Stimulated activated CD4-positive, alpha-beta T cell treated with anti-CD3 and anti-CD28 coated beads, Interleukin-15, amount 100 ng/mL, for 24 hours (primary cell): ENCODE results near the gene SPCS2.
"Not testable (repeated sequence)": the region's sequence is repeated elsewhere in the genome, so short reads cannot be mapped to it uniquely, and the experiment has no call there.

Source experiments
- DNase-seq: peaks from one replicate; pipeline ENCODE4 v3.0.0-alpha.2; 2020

The SPCS2 gene

GRCh38 chr11:75004215-75004614 lies 55.1 kb downstream of the SPCS2 start:
- DNase-seq, result no peak

GRCh38 chr11:75011357-75011756 lies 62.3 kb downstream of the SPCS2 start:
- no peak for DNase-seq

GRCh38 chr11:75011872-75012271 lies 62.8 kb downstream of the SPCS2 start:
- no peak for DNase-seq

GRCh38 chr11:75013051-75013450 lies 64.0 kb downstream of the SPCS2 start:
- no peak for DNase-seq

GRCh38 chr11:75014129-75014528 lies 65.1 kb downstream of the SPCS2 start:
- DNase-seq, result no peak

GRCh38 chr11:75019200-75019599 lies 70.1 kb downstream of the SPCS2 start:
- not testable (repeated sequence) for DNase-seq

- not testable (repeated sequence) for DNase-seq
Measured at GRCh38 chr11:75020328-75020727, 71.3 kb downstream of the SPCS2 start.

- DNase-seq, result no peak
Measured at GRCh38 chr11:75022296-75022695, 73.2 kb downstream of the SPCS2 start.

GRCh38 chr11:75022759-75023396 lies 73.8 kb downstream of the SPCS2 start:
- peak; percentile 83 for DNase-seq

GRCh38 chr11:75023446-75024067 lies 74.5 kb downstream of the SPCS2 start:
- no peak for DNase-seq

GRCh38 chr11:75024068-75024449 lies 75.0 kb downstream of the SPCS2 start:
- DNase-seq, result no peak

- no peak for DNase-seq
Measured at GRCh38 chr11:75024764-75025211, 75.7 kb downstream of the SPCS2 start.

GRCh38 chr11:75025561-75025960 lies 76.5 kb downstream of the SPCS2 start:
- DNase-seq, result no peak

- no peak for DNase-seq
Measured at GRCh38 chr11:75028321-75028720, 79.3 kb downstream of the SPCS2 start.
